ENCODE measurements around the gene GNPTAB.

DNA sequence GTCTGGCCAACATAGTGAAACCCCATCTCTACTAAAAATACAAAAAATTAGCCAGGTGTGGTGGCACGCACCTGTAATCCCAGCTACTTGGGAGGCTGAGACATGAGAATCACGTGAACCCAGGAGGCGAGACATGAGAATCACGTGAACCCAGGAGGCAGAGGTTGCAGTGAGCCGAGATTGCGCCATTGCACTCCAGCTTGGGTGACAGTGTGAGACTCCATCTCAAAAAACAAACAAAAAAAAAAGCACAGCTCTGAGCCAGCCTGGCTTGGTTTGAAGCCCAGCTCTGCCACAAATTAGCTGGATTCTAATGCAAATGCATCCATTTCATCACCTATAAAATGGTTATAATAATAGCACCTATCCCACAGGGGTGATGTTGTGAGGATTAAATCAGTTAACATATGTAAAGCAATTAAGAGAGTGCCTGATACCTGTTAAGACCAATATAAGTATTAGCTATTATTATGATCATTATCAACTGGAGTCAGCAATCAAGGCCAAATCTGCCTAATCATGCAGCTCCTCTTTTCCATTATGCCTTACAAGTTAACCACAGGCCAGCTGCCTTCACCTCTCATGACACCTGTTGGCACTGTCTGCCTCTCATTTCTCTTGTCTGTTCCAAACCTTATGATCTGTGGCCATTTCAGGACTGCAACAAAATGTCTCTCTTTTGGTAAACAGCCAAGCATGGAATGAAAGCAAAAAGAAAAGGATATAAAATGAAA is 2.1 kb downstream of the GNPTAB start:
- TF ChIP-seq EGR1 (IDR thresholded peaks at IDR 0.05; ENCODE audit: borderline replicate concordance, low read depth, low read length) (no peak), EP300 (IDR thresholded peaks at IDR 0.05; ENCODE audit: borderline replicate concordance in 1 of 2, low read depth in 2 of 2, low read length in 2 of 2) (no peak), POLR2A (IDR thresholded peaks at IDR 0.05; ENCODE audit: control extremely low read depth in 1 of 2, low read depth in 2 of 2, low read length in 2 of 2) (no peak), TEAD4 (IDR thresholded peaks at IDR 0.05; ENCODE audit: low read depth, low read length) (no peak)
- TF ChIP-seq, protein P1, sequence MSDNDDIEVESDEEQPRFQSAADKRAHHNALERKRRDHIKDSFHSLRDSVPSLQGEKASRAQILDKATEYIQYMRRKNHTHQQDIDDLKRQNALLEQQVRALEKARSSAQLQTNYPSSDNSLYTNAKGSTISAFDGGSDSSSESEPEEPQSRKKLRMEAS (IDR thresholded peaks at IDR 0.05) = no peak
